Activated naive CD8-positive, alpha-beta T cell (primary cell): ENCODE measurements around the gene ATG9A.

Experiments
- H3K27ac Mint-ChIP-seq: one replicate; pipeline ENCODE4 v1.8.0; 2021; ENCODE audit warnings: mixed read lengths
- H3K27me3 Mint-ChIP-seq: one replicate; pipeline ENCODE4 v1.8.0; 2021; ENCODE audit warnings: mixed read lengths
- H3K36me3 Mint-ChIP-seq: one replicate; pipeline ENCODE4 v1.8.0; 2021; ENCODE audit warnings: mixed read lengths
- H3K4me1 Mint-ChIP-seq: one replicate; pipeline ENCODE4 v1.8.0; 2021; ENCODE audit warnings: low read depth, mixed read lengths
- H3K4me3 Mint-ChIP-seq: one replicate; pipeline ENCODE4 v1.8.0; 2021; ENCODE audit warnings: mild to moderate bottlenecking, mixed read lengths
- H3K9me3 Mint-ChIP-seq: one replicate; pipeline ENCODE4 v1.8.0; 2021; ENCODE audit warnings: low read depth, mixed read lengths

ATG9A gene

DNA sequence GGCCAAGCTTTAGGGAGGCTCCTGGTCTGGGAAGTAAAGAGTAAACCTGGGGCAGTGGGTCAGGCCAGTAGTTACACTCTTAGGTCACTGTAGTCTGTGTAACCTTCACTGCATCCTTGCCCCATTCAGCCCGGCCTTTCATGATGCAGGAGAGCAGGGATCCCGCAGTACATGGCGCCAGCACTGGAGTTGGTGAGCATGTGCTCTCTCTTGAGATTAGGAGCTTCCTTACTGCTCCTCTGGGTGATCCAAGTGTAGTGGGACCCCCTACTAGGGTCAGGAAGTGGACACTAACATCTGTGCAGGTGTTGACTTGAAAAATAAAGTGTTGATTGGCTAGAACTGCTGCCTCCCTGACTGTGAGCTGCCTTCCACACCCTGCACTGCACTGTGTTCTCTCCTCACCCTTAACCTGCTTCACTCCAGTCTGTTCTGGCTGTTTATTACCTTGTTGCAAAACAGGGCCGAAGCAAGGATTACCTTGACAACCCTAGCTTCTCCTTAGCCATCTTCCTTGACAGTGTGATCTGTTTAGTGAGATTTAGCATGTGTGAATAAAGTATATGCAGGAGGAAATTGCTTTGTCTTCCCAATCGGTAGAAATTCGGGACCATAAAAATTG, 46.2 kb downstream of the ATG9A start:
- peak overlapping the region; percentile 70 for H3K27ac Mint-ChIP-seq
- H3K36me3 Mint-ChIP-seq: peaks cover 7% of the 10 kb centered on the region
- H3K4me1 Mint-ChIP-seq: peaks cover 47% of the 10 kb centered on the region
- no peaks in the 10 kb centered on the region for H3K9me3 Mint-ChIP-seq
- no peak overlapping the region for H3K4me3 Mint-ChIP-seq
- no peaks in the 10 kb centered on the region for H3K27me3 Mint-ChIP-seq

DNA sequence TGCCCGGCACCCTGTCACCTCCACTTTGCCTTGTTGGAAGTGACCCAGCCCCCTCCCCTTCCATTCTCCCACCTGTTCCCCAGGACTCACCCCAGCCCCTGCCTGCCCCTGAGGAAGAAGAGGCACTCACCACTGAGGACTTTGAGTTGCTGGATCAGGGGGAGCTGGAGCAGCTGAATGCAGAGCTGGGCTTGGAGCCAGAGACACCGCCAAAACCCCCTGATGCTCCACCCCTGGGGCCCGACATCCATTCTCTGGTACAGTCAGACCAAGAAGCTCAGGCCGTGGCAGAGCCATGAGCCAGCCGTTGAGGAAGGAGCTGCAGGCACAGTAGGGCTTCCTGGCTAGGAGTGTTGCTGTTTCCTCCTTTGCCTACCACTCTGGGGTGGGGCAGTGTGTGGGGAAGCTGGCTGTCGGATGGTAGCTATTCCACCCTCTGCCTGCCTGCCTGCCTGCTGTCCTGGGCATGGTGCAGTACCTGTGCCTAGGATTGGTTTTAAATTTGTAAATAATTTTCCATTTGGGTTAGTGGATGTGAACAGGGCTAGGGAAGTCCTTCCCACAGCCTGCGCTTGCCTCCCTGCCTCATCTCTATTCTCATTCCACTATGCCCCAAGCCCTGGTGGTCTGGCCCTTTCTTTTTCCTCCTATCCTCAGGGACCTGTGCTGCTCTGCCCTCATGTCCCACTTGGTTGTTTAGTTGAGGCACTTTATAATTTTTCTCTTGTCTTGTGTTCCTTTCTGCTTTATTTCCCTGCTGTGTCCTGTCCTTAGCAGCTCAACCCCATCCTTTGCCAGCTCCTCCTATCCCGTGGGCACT, 46.9 kb downstream of the ATG9A start:
- peak overlapping the region; percentile 17 for H3K4me3 Mint-ChIP-seq
- H3K27ac Mint-ChIP-seq: peak overlapping the region; percentile 70
- H3K4me1 Mint-ChIP-seq: peaks cover 48% of the 10 kb centered on the region
- no peaks in the 10 kb centered on the region for H3K27me3 Mint-ChIP-seq
- no peaks in the 10 kb centered on the region for H3K9me3 Mint-ChIP-seq
- peaks cover 7% of the 10 kb centered on the region for H3K36me3 Mint-ChIP-seq

GRCh38 chr2:219181531-219181930, 47.9 kb downstream of the ATG9A start:
- H3K27ac Mint-ChIP-seq: peak overlapping the region; percentile 58
- H3K4me3 Mint-ChIP-seq: peak overlapping the region; percentile 13
- H3K27me3 Mint-ChIP-seq: no peaks in the 10 kb centered on the region
- H3K36me3 Mint-ChIP-seq: peaks cover 3% of the 10 kb centered on the region
- no peaks in the 10 kb centered on the region for H3K9me3 Mint-ChIP-seq
- peaks cover 47% of the 10 kb centered on the region for H3K4me1 Mint-ChIP-seq

GRCh38 chr2:219180961-219181360, 48.5 kb downstream of the ATG9A start:
- Mint-ChIP-seq H3K36me3 (peaks cover 3% of the 10 kb centered on the region), H3K9me3 (no peaks in the 10 kb centered on the region), H3K27ac (peak overlapping the region; percentile 31), H3K4me1 (peaks cover 48% of the 10 kb centered on the region), H3K27me3 (no peaks in the 10 kb centered on the region), H3K4me3 (peak overlapping the region; percentile 27)

- Mint-ChIP-seq H3K27ac (no peak overlapping the region), H3K27me3 (no peaks in the 10 kb centered on the region), H3K36me3 (no peaks in the 10 kb centered on the region), H3K4me1 (peaks cover 56% of the 10 kb centered on the region), H3K4me3 (peak overlapping the region; percentile 88), H3K9me3 (no peaks in the 10 kb centered on the region)
Observed at GRCh38 chr2:219179601-219180465, 49.6 kb downstream of the ATG9A start.

GRCh38 chr2:219178377-219179175, 50.9 kb downstream of the ATG9A start:
- Mint-ChIP-seq H3K4me1 (peaks cover 65% of the 10 kb centered on the region), H3K4me3 (peak overlapping the region; percentile 88), H3K27me3 (no peaks in the 10 kb centered on the region), H3K9me3 (no peaks in the 10 kb centered on the region), H3K36me3 (peaks cover 6% of the 10 kb centered on the region), H3K27ac (peak overlapping the region; percentile 87)

DNA sequence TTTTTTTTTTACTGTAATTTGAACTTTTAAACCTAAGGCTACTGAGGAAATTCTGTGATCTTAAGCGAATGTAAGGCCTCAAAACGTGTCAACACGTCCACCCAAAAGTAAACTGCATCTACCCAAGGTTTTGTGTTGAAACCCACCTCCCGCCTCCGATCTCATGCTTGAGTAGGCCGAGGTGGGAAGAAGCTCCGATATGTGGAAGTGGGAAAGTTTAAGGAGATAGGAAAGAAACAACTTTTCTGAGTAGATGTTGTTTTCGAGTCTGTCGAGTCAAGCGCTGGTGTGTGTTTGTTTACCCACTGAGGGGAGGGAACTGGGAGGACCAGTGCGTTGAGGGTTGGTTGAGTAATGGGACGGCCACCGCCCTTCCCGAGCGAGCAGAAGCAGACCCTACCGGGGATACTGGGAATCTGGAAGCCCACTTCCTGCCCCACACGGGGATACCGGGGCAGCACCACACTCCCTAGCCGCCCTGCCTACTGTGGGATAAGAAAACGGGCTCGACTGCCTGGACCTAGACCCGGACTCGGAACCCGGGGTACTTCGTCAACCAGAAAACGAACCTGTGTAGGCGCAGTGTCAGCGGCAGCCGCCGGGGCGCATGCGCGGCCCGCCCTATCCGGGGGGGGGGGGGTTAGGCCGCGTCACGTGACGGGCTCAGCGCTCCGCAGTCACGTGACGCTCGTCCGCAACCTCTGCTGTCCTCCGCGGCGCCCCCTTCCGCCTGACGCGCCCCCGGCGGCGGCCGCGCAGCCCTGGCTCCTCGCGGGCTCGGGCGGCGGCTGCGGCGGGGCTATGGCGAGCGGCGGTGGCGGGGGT, 51.7 kb downstream of the ATG9A start, which contains the start of gene RETREG2:
Gene RETREG2 (plus strand): TSS at position 724 of the 825 bp plus-strand sequence. CDS start 78 bp downstream, at position 802.
- H3K4me3 Mint-ChIP-seq: peak within 1 kb of the TSS; percentile 98
- peak within 1 kb of the TSS; percentile 99 for H3K27ac Mint-ChIP-seq
- peaks cover 6% of the 10 kb centered on the region for H3K36me3 Mint-ChIP-seq
- peaks cover 62% of the 10 kb centered on the region for H3K4me1 Mint-ChIP-seq
- H3K9me3 Mint-ChIP-seq: no peaks in the 10 kb centered on the region
- no peaks in the 10 kb centered on the region for H3K27me3 Mint-ChIP-seq

- H3K4me3 Mint-ChIP-seq: peak within 1 kb of the TSS; percentile 98
- peaks cover 6% of the 10 kb centered on the region for H3K36me3 Mint-ChIP-seq
- H3K4me1 Mint-ChIP-seq: peaks cover 59% of the 10 kb centered on the region
- peak within 1 kb of the TSS; percentile 99 for H3K27ac Mint-ChIP-seq
- no peaks in the 10 kb centered on the region for H3K27me3 Mint-ChIP-seq
- H3K9me3 Mint-ChIP-seq: no peaks in the 10 kb centered on the region
Observed at GRCh38 chr2:219176818-219177551, 52.5 kb downstream of the ATG9A start, which contains the start of gene CNPPD1. Gene CNPPD1 (minus strand): TSS chr2:219176925. CDS start chr2:219176828, 97 bp downstream.

- peaks cover 6% of the 10 kb centered on the region for H3K36me3 Mint-ChIP-seq
- peak overlapping the region; percentile 98 for H3K4me3 Mint-ChIP-seq
Observed at GRCh38 chr2:219175928-219176817, 53.3 kb downstream of the ATG9A start.

DNA sequence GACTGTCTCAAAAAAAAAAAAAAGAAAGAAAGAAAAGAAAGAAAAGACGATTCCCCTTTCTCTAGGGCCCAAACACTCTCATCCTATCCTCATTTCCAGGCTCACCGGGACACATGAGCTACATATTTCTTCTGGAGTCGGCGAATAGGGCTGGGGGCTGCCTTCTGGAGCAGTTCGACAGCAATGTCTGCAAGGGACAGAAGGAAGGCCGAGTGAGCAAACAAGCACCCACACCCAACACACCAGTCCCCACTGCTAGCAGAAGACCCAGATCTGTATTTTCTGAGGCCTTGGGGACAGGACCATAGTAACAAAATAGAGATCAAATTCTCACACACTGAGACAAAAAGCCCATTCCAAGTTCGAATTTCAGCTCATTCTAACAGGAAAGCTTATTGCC, 54.0 kb downstream of the ATG9A start:
- peaks cover 50% of the 10 kb centered on the region for H3K4me1 Mint-ChIP-seq
- H3K9me3 Mint-ChIP-seq: no peaks in the 10 kb centered on the region
- peaks cover 6% of the 10 kb centered on the region for H3K36me3 Mint-ChIP-seq
- peak overlapping the region; percentile 88 for H3K4me3 Mint-ChIP-seq
- H3K27ac Mint-ChIP-seq: peak overlapping the region; percentile 84
- no peaks in the 10 kb centered on the region for H3K27me3 Mint-ChIP-seq

More at GRCh38 chr2:219175928-219176817, 53.3 kb downstream of the ATG9A start:
- H3K27me3 Mint-ChIP-seq: no peaks in the 10 kb centered on the region
- H3K9me3 Mint-ChIP-seq: no peaks in the 10 kb centered on the region
- peaks cover 54% of the 10 kb centered on the region for H3K4me1 Mint-ChIP-seq
- peak overlapping the region; percentile 84 for H3K27ac Mint-ChIP-seq

DNA sequence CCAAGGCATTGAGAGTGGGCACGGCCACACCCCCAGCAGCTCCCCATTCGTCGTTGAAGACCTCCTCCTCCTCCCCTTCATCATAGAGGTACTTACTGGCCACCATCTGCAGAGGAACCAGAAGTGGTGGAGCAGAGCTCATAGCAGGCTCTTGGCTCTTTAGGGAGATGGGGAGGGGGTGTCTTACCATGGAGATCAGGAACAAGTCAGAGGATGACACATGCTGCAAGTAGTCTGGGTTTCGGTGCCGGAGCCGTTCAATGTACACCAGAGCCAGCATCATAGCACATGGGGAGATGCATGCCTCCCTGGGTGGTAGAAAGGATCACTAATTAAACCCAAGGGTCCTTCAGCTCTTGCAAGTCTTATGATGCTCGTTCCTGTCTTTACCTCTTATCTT, 54.6 kb downstream of the ATG9A start:
- Mint-ChIP-seq H3K4me3 (peak overlapping the region; percentile 71), H3K4me1 (peaks cover 43% of the 10 kb centered on the region), H3K36me3 (peaks cover 6% of the 10 kb centered on the region), H3K27ac (peak overlapping the region; percentile 64), H3K27me3 (no peaks in the 10 kb centered on the region), H3K9me3 (no peaks in the 10 kb centered on the region)

GRCh38 chr2:219174146-219174545, 55.3 kb downstream of the ATG9A start:
- Mint-ChIP-seq H3K27ac (peak overlapping the region; percentile 64), H3K27me3 (no peaks in the 10 kb centered on the region), H3K4me1 (peaks cover 38% of the 10 kb centered on the region), H3K9me3 (no peaks in the 10 kb centered on the region), H3K36me3 (peaks cover 6% of the 10 kb centered on the region), H3K4me3 (peak overlapping the region; percentile 71)
